HG02798 (cell line): ENCODE data around the gene APBB2.

Experiments used
- ATAC-seq: cut with Tn5 transposase; IDR thresholded peaks from one replicate; pipeline ENCODE4 v1.9.1; 2021; ENCODE audit warnings: mild to moderate bottlenecking; ENCODE audit not compliant: unreplicated experiment, poor library complexity

The APBB2 gene

GRCh38 chr4:41142376-41143310, 71.7 kb downstream of the APBB2 start:
- ATAC-seq: no peak

- ATAC-seq: no peak
Observed at GRCh38 chr4:41141900-41142299, 72.4 kb downstream of the APBB2 start.

GRCh38 chr4:41140410-41140809, 73.9 kb downstream of the APBB2 start:
- ATAC-seq: no peak

DNA sequence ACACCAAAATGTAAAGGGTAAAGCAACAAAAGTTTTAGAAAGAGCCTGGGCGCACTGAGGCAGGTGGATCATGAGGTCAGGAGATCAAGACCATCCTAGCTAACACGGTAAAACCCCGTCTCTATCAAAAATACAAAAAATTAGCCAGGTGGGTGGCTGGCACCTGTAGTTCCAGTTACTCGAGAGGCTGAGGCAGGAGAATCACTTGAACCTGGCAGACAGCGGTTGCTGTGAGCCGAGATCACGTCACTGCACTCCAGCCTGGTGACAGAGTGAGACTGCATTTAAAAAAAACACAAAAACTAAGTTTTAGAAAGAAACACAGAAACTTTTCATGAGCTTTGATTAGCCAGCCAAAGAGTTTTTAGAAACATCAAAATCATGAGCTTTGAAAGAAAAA, 76.5 kb downstream of the APBB2 start:
- no peak for ATAC-seq

- ATAC-seq: no peak
Observed at GRCh38 chr4:41136456-41136855, 77.9 kb downstream of the APBB2 start.

DNA sequence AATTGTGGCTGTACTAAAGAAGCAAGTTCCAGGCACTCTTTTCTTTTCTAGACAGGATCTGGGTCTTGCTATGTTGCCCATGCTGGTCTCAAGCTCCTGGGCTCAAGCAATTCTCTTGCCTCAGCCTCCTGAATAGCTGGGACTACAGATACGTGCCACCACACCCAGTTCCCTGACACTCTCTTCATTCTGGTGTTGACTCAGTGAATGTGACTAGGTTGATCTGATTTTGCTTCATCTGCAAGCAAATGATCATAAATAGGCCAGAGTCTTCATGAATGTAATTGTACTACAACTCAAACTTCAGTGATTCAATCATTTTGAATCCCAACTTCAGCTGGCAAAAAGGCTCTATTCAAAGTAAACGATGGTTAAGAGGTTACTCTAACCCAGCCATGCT, 78.5 kb downstream of the APBB2 start:
- no peak for ATAC-seq

DNA sequence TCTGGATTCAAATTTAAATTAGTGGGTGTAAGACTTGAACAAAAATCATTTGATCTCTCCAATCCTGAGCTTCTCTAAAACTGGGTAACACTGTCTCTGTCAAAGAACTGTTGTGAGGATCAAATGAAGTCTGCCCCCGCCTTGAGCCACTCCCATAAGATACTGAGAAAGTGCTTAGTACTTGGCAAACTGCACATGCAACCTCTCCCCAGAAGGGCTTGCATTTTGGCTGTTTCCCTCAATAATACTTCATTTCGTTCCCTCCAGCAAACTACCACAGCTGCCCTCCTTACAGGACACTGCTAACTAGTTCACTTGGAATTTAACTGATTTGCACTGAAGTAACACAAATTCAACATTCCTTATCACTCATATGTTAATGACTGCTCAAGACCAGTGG, 79.8 kb downstream of the APBB2 start:
- no peak for ATAC-seq

- no peak for ATAC-seq
Observed at GRCh38 chr4:41133454-41134018, 80.8 kb downstream of the APBB2 start.

DNA sequence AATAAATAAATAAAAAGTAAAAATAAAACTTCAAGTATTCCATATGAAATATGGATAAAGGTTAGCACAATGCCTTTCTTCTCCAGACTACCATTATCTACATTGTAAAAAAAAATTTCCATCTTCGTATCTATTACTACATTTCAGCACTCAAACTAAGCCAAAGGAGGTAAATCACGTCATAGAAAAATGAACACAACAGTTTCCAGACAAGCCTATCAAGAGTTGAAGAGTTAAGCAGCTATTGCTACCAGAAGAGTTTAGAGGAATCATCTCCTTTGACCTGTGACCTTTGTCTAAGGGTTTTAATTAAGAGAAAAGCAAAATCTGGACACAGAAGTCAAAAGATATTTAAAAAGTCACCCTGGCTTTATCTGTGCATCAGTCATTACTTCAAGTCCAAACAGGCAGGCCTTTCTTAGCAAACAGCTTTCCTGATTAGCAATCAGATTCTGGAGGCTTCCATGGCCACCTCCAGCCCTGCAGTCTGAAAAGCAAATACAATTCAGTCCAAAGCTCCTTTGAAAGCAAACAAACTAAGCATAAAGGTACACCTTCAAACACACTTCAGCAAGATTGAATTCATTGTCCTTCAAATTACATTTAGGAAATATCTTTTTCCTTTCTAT, 82.2 kb downstream of the APBB2 start:
- no peak for ATAC-seq

GRCh38 chr4:41129936-41130440, 84.4 kb downstream of the APBB2 start:
- no peak for ATAC-seq

- ATAC-seq: no peak
Observed at GRCh38 chr4:41129128-41129754, 85.1 kb downstream of the APBB2 start.

DNA sequence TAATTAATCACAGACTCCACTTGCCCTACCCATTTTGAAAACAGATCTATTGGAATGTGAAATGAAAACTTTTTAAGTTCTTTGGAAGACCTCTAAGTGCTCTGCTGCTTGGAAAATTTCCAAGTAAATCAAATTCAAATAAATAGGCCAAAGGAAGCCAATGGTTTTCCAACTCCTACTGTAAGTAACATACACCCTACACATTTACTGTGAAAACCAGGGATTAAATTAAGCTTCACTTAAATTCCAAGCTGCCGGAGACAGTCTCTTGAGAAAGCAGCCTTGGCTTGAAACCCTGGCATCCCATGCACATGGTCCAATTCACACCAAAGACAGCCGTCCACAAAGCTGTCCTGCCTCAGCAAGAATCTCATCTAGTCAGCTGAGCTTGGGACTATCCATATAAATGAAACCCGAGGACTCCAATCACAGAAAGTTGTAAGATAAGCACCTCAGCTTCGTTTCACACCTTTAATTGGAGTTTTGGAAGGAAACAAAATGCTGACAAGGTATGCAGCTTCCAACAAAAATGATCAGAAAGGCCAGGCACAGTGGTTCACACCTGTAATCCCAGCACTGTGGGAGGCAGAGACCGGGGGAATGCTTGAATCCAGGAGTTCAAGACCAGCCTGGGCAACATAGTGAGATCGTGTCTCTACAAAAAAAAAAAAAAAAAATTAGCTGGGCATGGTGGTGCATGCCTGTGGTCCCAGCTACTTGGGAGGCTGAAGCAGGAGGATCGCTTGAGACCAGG, 88.6 kb downstream of the APBB2 start:
- no peak for ATAC-seq

GRCh38 chr4:41124916-41125548, 89.3 kb downstream of the APBB2 start:
- ATAC-seq: no peak

- no peak for ATAC-seq
Observed at GRCh38 chr4:41122775-41123174, 91.6 kb downstream of the APBB2 start.

GRCh38 chr4:41122309-41122708, 92.0 kb downstream of the APBB2 start:
- ATAC-seq: no peak

DNA sequence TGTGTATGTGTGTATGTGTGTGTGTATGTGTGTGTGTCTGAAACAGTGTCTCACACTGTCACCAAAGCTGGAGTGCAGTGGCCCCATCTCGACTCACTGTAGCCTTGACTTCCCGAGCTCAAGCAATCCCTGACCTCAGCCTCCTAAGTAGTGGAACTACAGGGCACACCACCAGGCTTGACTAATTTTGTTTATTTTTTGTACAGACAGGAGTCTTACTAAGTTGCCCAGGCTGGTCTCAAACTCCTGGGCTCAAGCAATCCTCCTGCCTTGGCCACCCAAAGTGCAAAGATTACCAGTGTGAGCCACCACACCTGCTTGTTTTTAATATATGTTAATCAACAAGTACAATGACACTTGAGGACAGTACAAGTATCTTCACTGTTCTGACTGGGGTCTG, 92.4 kb downstream of the APBB2 start:
- no peak for ATAC-seq

GRCh38 chr4:41120297-41121217, 93.8 kb downstream of the APBB2 start:
- no peak for ATAC-seq

GRCh38 chr4:41119867-41120295, 94.5 kb downstream of the APBB2 start:
- ATAC-seq: no peak

DNA sequence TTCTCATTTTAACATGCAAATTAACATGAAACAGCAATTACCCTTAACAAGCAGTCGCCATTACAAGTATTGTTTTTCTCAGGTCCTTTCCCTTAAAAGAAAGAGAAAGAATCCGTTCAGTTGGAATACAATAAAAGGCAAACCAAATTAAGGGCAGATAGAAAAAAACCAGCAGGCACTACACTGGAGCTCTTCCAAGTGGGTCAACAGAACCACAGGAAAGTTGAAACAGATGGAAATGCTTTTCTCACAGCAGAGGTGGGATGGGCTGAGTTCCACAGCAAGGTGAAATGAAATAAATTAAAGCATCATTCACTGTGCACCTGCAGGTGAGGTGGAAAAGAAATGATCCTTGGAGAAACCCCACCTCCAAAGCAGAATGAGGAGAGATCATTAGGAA, 102.6 kb downstream of the APBB2 start:
- ATAC-seq: no peak
